HepG2 (cell line): ENCODE data around the gene GPR25. TPM values are rescaled to one million over a fixed set of nuclear protein-coding genes. Genes with fewer than 3 reads are reported as not detected.

Experiments
- ATAC-seq: fragments of 200-7000 bp; cut with Tn5 transposase; 3 replicates; pipeline ENCODE4 v1.9.1; 2020; ENCODE audit warnings: mild to moderate bottlenecking, moderate library complexity
- BruUV-seq: library from RNA; stranded (reverse); fragments of 400-500 nt; replicated peaks from 2 replicates; lab custom pipeline; 2021; lab: Mats Ljungman, UMichigan
- CTCF ChIA-PET: fragments of 300-600 bp; formaldehyde crosslinking; extraction: SDS; loops from one replicate; lab custom pipeline; 2021; ENCODE audit warnings: low total read pairs, inconsistent platforms, low intra/inter-chr PET ratio; lab: Yijun Ruan, JAX
- POLR2A ChIA-PET: fragments of 350-600 bp; sonication (Branson Sonifier 250); formaldehyde crosslinking; loops from one replicate; lab custom pipeline; 2020; ENCODE audit warnings: antibody characterized with exemption, inconsistent platforms; lab: Yijun Ruan, JAX
- DNase-seq: peaks from one replicate; pipeline ENCODE4 v3.0.0-alpha.2; 2015; ENCODE audit warnings: low spot score
- FAIRE-seq: peaks from 3 replicates; lab custom pipeline; 2011; peaks lifted over from hg19 to GRCh38; lab: Jason Lieb, UNC
- H2AFZ ChIP-seq: one replicate; pipeline ENCODE4 v1.6.1; 2011; ENCODE audit warnings: low read length, inconsistent platforms
- H3K27ac ChIP-seq: fragments of 300-600 bp; 3 replicates; pipeline ENCODE4 v1.8.0; 2011; ENCODE audit warnings: mixed run types, mild to moderate bottlenecking, mixed read lengths, low read length, inconsistent platforms; ENCODE audit not compliant: insufficient read depth; ENCODE audit errors: extremely low read length
- H3K27me3 ChIP-seq, 2 experiments: fragments of 200-600 bp in 1 of 2; 2 replicates in 1 of 2; 3 replicates in 1 of 2; pipeline versions ENCODE4 v1.6.0 to v1.8.0; 2011; ENCODE audit warnings: low read length in 2 of 2, mild to moderate bottlenecking in 2 of 2, moderate library complexity in 2 of 2, inconsistent platforms in 1 of 2; ENCODE audit not compliant: insufficient read depth in 2 of 2, control insufficient read depth in 1 of 2
- H3K36me3 ChIP-seq, 2 experiments: fragments of 200-600 bp in 1 of 2; replicated peaks in 1 of 2; 2 replicates in 1 of 2; 3 replicates in 1 of 2; pipeline versions ENCODE4 v1.5.1 to v1.8.0; 2011; ENCODE audit warnings: low read length in 2 of 2, inconsistent platforms in 1 of 2; ENCODE audit not compliant: insufficient read depth in 2 of 2, control insufficient read depth in 1 of 2
- H3K4me1 ChIP-seq: 2 replicates; pipeline ENCODE4 v1.5.1; 2012; ENCODE audit warnings: low read length, inconsistent platforms; ENCODE audit not compliant: insufficient read depth
- H3K4me2 ChIP-seq: 2 replicates; pipeline ENCODE4 v1.6.0; 2011; ENCODE audit warnings: low read depth, low read length, inconsistent platforms
- H3K4me3 ChIP-seq, 3 experiments: fragments of 200-600 bp in 1 of 3; sonication (generic), shearing (Covaris generic) in 1 of 3; replicated peaks in 1 of 3; 2 replicates each; pipeline ENCODE4 v1.5.1; 2011 to 2016; ENCODE audit warnings: low read length in 3 of 3, inconsistent platforms in 2 of 3, low read depth in 2 of 3, mild to moderate bottlenecking in 2 of 3, control low read depth in 1 of 3, mixed read lengths in 1 of 3; ENCODE audit not compliant: insufficient read depth in 1 of 3
- H3K79me2 ChIP-seq: one replicate; pipeline ENCODE4 v1.6.1; 2011; ENCODE audit warnings: low read length, inconsistent platforms; ENCODE audit not compliant: insufficient read depth
- H3K9ac ChIP-seq: 2 replicates; pipeline ENCODE4 v1.6.0; 2011; ENCODE audit warnings: mild to moderate bottlenecking, low read depth, low read length, inconsistent platforms; ENCODE audit not compliant: insufficient read depth
- H3K9me3 ChIP-seq: 2 replicates; pipeline ENCODE4 v1.5.1; 2012; ENCODE audit warnings: mild to moderate bottlenecking, low read length
- H4K20me1 ChIP-seq: 2 replicates; pipeline ENCODE4 v1.6.0; 2011; ENCODE audit warnings: inconsistent platforms, mild to moderate bottlenecking, low read length, moderate library complexity; ENCODE audit not compliant: insufficient read depth
- HDAC6 ChIP-seq: fragments of 200-600 bp; sonication (generic); IDR thresholded peaks from 2 replicates; pipeline ENCODE4 v1.7.0; 2017; ENCODE audit warnings: mild to moderate bottlenecking, antibody characterized with exemption, low read length, low read depth
- LCORL ChIP-seq, 2 experiments: fragments of 450-650 bp in 1 of 2; sonication (generic) in 1 of 2; formaldehyde crosslinking in 1 of 2; IDR thresholded peaks; 2 replicates each; pipeline versions ENCODE4 v1.5.0 to v1.6.1; 2017 to 2020; ENCODE audit warnings: antibody characterized with exemption in 1 of 2, missing genetic modification reagents in 1 of 2
- MAFF ChIP-seq: IDR thresholded peaks from 2 replicates; pipeline ENCODE4 v1.6.1; 2011; ENCODE audit warnings: low read depth, low read length, improper control_type of control experiment
- NFE2L2 ChIP-seq: fragments of 150-350 bp; IDR thresholded peaks from 2 replicates; pipeline ENCODE4 v1.6.1; 2014; ENCODE audit warnings: low read length
- RFXAP ChIP-seq: sonication (generic); formaldehyde crosslinking; IDR thresholded peaks from 2 replicates; pipeline ENCODE4 v1.4.0; 2020; ENCODE audit warnings: missing genetic modification reagents, borderline replicate concordance
- SIN3B ChIP-seq: fragments of 150-350 bp; IDR thresholded peaks from 2 replicates; pipeline ENCODE4 v1.6.1; 2014; ENCODE audit warnings: low read length
- ZBTB8A ChIP-seq: sonication (generic); formaldehyde crosslinking; IDR thresholded peaks from 2 replicates; pipeline ENCODE4 v1.4.0; 2020; ENCODE audit warnings: mild to moderate bottlenecking, low read depth, missing genetic modification reagents, borderline replicate concordance
- ZFP1 ChIP-seq: IDR thresholded peaks from 2 replicates; pipeline ENCODE4 v1.6.1; 2016
- ZNF318 ChIP-seq: sonication (generic); formaldehyde crosslinking; IDR thresholded peaks from 2 replicates; pipeline ENCODE4 v1.4.0; 2020; ENCODE audit warnings: mild to moderate bottlenecking, missing genetic modification reagents
- ZNF503 ChIP-seq: sonication (generic); formaldehyde crosslinking; IDR thresholded peaks from 2 replicates; pipeline ENCODE4 v1.4.0; 2020; ENCODE audit warnings: missing genetic modification reagents
- ZNF607 ChIP-seq: sonication (generic); formaldehyde crosslinking; IDR thresholded peaks from 2 replicates; pipeline ENCODE4 v1.5.1; 2020; ENCODE audit warnings: missing genetic modification reagents, mild to moderate bottlenecking, borderline replicate concordance
- ZNF619 ChIP-seq: sonication (generic); formaldehyde crosslinking; IDR thresholded peaks from 2 replicates; pipeline ENCODE4 v1.4.0; 2020; ENCODE audit warnings: mild to moderate bottlenecking, missing genetic modification reagents
- ZNF740 ChIP-seq: sonication (generic); formaldehyde crosslinking; IDR thresholded peaks from 2 replicates; pipeline ENCODE4 v1.4.0; 2020; ENCODE audit warnings: missing genetic modification reagents
- WGBS: methylation state at CpG from one replicate; pipeline ENCODE4 v1.1.6; 2017; ENCODE audit warnings: low lambda C conversion rate; 5-methylcytosine and 5-hydroxymethylcytosine counted together
- in situ Hi-C: cut with HindIII; loops from 2 replicates; pipeline ENCODE4 v1.10.0; 2017; ENCODE audit warnings: low pct_unique_long_range_greater_than_20kb; ENCODE audit not compliant: extremely low pct_ligation_motif_present
- intact Hi-C: fragments of 100-400 bp; cut with micrococcal nuclease; formaldehyde crosslinking; loops from one replicate; pipeline ENCODE4 v1.10.0; 2022; ENCODE audit not compliant: unreplicated experiment
- polyA plus RNA-seq, 8 experiments: library from polyadenylated mRNA; depleted of rRNA in 3 of 8; stranded (reverse) in 7 of 8; unstranded in 1 of 8; fragments of >200 nt; fragmentation: Illumina TruSeq in 4 of 8; extraction: Trizol in 4 of 8; gene quantifications; 2 replicates each; pipeline versions ENCODE4 v1.2.1 to v1.2.3, GENCODE V29; 2011 to 2016; ENCODE audit warnings: low read depth in 4 of 8, missing spikeins in 1 of 8, mixed read lengths in 1 of 8; ENCODE audit not compliant: insufficient read depth in 1 of 8
- total RNA-seq, 5 experiments: library from RNA; depleted of rRNA; stranded (reverse); fragments of >200 nt; fragmentation: Illumina TruSeq; extraction: Trizol; gene quantifications; 2 replicates each; pipeline ENCODE4 v1.2.3, GENCODE V29; 2016; ENCODE audit warnings: low read depth in 1 of 5

Gene GPR25
- total and polyA plus RNA-seq, 2 of the 13 experiments (the other 11 are each of a cell fraction or from before 2014, with no cell fraction given): not detected

- in situ Hi-C loops: no loop called here
- intact Hi-C loops: no loop called here
- no peaks in the 10 kb centered on the region for H3K9me3 ChIP-seq
- no peak for TF ChIP-seq ZNF318 (CRISPR knock-in tag)
- no peak for TF ChIP-seq RFXAP (CRISPR knock-in tag)
- no peak for TF ChIP-seq ZFP1 (CRISPR knock-in tag)
- no peak for TF ChIP-seq ZNF503 (CRISPR knock-in tag)
- TF ChIP-seq ZNF619: no peak
- no peak for TF ChIP-seq SIN3B
- TF ChIP-seq ZNF607 (CRISPR knock-in tag): no peak
- no peak for TF ChIP-seq ZNF740 (CRISPR knock-in tag)
- no peak for TF ChIP-seq MAFF
- TF ChIP-seq HDAC6: no peak
- TF ChIP-seq NFE2L2: no peak
- TF ChIP-seq LCORL (IDR thresholded peaks at IDR 0.05): no peak
- no peak for TF ChIP-seq LCORL (CRISPR knock-in tag; IDR thresholded peaks at IDR 0.05)
- no peak for TF ChIP-seq ZBTB8A (CRISPR knock-in tag)
- TF ChIP-seq, all 625 proteins: peak for 0
- no peaks in the 10 kb centered on the region for H3K36me3 ChIP-seq
- DNase-seq (no peak), FAIRE-seq (no peak), ATAC-seq (no peak)
- peaks cover 6% of the 10 kb centered on the region for H3K79me2 ChIP-seq
- peaks cover 76% of the 10 kb centered on the region for H3K4me1 ChIP-seq
- H3K27ac ChIP-seq: no peak overlapping the region
- no peak overlapping the region for H2AFZ ChIP-seq
- no peak overlapping the region; a peak in 1 of 6 replicates for H3K4me3 ChIP-seq
- H3K27me3 ChIP-seq: no peaks in the 10 kb centered on the region
- ChIA-PET CTCF (no interaction called here), POLR2A (interaction anchor here (1.7 to 2.9 kb wide), 5 partner anchors 7 to 18 kb away, joined by 7 to 40 read pairs (median 11); no protein-coding TSS in a partner anchor)
- H3K4me2 ChIP-seq: peak overlapping the region; percentile 94; the same call in 1 of the 2 replicates
- WGBS: 81% methylated on average over 2 of the region's 2 CpGs
- H4K20me1 ChIP-seq: no peaks in the 10 kb centered on the region
- H3K9ac ChIP-seq: no peak overlapping the region
- BruUV-seq: no TSS peak
These were observed 16.8 kb downstream of the GPR25 start for GRCh38 chr1:200889571-200889970.
